ENCODE results near the gene RAB6B. TPM values are rescaled to one million over a fixed set of nuclear protein-coding genes. Genes with fewer than 3 reads are reported as not detected.
"Not testable (repeated sequence)": the region's sequence is repeated elsewhere in the genome, so short reads cannot be mapped to it uniquely, and the experiment has no call there.

The RAB6B gene
- total and polyA plus RNA-seq, 5 donors: 23.6 to 48.1 (median 34.8) TPM

GRCh38 chr3:133792171-133792763 lies 103.4 kb downstream of the RAB6B start:
- no peak overlapping the region for H3K27ac ChIP-seq (ENCODE audit: low read length)
- intact Hi-C loops (cut with DNase I): no loop called here
- no peaks in the 10 kb centered on the region for H3K9me3 ChIP-seq (ENCODE audit: control insufficient read depth, low read length)
- DNase-seq: no peak
- no peaks in the 10 kb centered on the region for H3K4me1 ChIP-seq (ENCODE audit: control insufficient read depth, insufficient read depth, low read length)
- ATAC-seq: no peak
- 53% methylated on average over 9 of the region's 9 CpGs for WGBS
- H3K27me3 ChIP-seq (ENCODE audit: control insufficient read depth, insufficient read depth): no peaks in the 10 kb centered on the region
- H3K4me3 ChIP-seq (ENCODE audit: low read length): no peak overlapping the region

- H3K9me3 ChIP-seq (ENCODE audit: control insufficient read depth, low read length): no peaks in the 10 kb centered on the region
- intact Hi-C loops (cut with DNase I): no loop called here
- no peak overlapping the region for H3K4me3 ChIP-seq (ENCODE audit: low read length)
- ATAC-seq (no peak), DNase-seq (no peak)
- no peaks in the 10 kb centered on the region for H3K4me1 ChIP-seq (ENCODE audit: control insufficient read depth, insufficient read depth, low read length)
- no peaks in the 10 kb centered on the region for H3K27me3 ChIP-seq (ENCODE audit: control insufficient read depth, insufficient read depth)
- WGBS: 80% methylated on average over 2 of the region's 2 CpGs
- H3K27ac ChIP-seq (ENCODE audit: low read length): no peak overlapping the region
Measured at GRCh38 chr3:133788024-133788423, 107.7 kb downstream of the RAB6B start.

DNA sequence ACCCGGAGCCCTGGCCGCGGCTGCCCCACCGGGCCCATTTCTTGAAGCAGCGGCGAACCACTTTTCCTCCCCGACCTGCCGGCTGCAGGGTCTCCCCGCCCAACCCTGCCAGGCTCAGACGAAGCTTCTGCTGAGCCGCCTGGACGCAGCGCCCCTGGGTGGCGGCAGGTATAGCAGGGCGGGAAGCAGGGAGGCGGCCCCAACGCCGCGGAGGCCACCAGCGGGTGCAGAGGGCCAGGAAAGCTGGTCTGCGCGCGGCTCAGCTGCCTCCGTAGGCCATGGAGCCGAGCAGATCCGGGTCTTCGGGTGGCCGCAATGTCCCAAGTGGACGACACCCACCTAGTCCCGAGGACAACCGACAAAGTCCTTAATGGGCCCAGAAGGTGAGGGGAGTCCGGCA lies 111.9 kb downstream of the RAB6B start:
- intact Hi-C loops (cut with DNase I): no loop called here
- WGBS: 35% methylated on average over 32 of the region's 32 CpGs
- ATAC-seq (no peak), DNase-seq (peak in 1 of 3 donors; percentile 45)
- Histone ChIP-seq H3K27ac (ENCODE audit: low read length) (no peak overlapping the region), H3K4me1 (ENCODE audit: control insufficient read depth, insufficient read depth, low read length) (no peaks in the 10 kb centered on the region), H3K4me3 (ENCODE audit: low read length) (no peak overlapping the region), H3K27me3 (ENCODE audit: control insufficient read depth, insufficient read depth) (no peaks in the 10 kb centered on the region), H3K9me3 (ENCODE audit: control insufficient read depth, low read length) (no peaks in the 10 kb centered on the region)

DNA sequence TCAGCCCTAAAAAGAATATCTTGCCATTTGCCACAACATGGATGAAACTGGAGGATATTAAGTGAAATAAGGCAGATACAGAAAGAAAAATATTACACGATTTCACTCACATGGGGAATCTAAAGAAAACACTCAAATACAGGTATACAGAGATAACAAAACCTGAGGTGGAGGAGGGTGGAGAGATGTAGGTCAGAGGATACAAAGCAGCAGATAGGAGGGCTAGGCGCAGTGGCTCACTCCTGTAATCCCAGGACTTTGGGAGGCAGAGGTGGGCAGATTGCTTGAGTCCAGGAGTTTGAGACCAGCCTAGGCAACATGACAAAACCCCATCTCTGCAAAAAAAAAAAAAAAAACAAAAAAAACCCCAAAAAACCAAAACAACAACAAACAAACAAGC lies 113.2 kb downstream of the RAB6B start:
- no peak for ATAC-seq
- no peak for DNase-seq
- Histone ChIP-seq H3K4me1 (ENCODE audit: control insufficient read depth, insufficient read depth, low read length) (no peaks in the 10 kb centered on the region), H3K4me3 (ENCODE audit: low read length) (no peak overlapping the region), H3K27me3 (ENCODE audit: control insufficient read depth, insufficient read depth) (no peaks in the 10 kb centered on the region), H3K27ac (ENCODE audit: low read length) (no peak overlapping the region), H3K9me3 (ENCODE audit: control insufficient read depth, low read length) (no peaks in the 10 kb centered on the region)
- intact Hi-C loops (cut with DNase I): no loop called here
- 87% methylated on average over 2 of the region's 2 CpGs for WGBS

GRCh38 chr3:133781570-133781969 lies 114.1 kb downstream of the RAB6B start:
- H3K27ac ChIP-seq (ENCODE audit: low read length): no peak overlapping the region
- H3K4me3 ChIP-seq (ENCODE audit: low read length): no peak overlapping the region
- no peaks in the 10 kb centered on the region for H3K4me1 ChIP-seq (ENCODE audit: control insufficient read depth, insufficient read depth, low read length)
- H3K27me3 ChIP-seq (ENCODE audit: control insufficient read depth, insufficient read depth): no peaks in the 10 kb centered on the region
- intact Hi-C loops (cut with DNase I): no loop called here
- H3K9me3 ChIP-seq (ENCODE audit: control insufficient read depth, low read length): no peaks in the 10 kb centered on the region
- no peak for ATAC-seq
- DNase-seq: no peak

DNA sequence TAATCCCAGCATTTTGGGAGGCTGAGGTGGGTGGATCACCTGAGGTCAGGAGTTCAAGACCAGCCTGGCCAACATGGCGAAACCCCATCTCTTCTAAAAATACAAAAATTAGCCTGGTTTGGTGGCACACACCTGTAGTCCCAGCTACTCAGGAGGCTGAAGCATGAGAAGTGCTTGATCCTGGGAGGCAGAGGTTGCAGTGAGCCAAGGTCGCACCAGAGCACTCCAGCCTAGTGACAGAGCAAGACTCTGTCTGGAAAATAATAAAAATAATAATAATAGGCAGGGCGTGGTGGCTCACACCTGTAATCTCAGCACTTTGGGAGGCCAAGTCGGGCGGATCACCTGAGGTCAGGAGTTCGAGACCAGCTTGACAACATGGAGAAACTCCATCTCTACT lies 114.9 kb downstream of the RAB6B start:
- ATAC-seq; H3K27ac ChIP-seq (ENCODE audit: low read length); H3K27me3 ChIP-seq (ENCODE audit: control insufficient read depth, insufficient read depth); H3K4me1 ChIP-seq (ENCODE audit: control insufficient read depth, insufficient read depth, low read length); intact Hi-C loops (cut with DNase I); DNase-seq; H3K4me3 ChIP-seq (ENCODE audit: low read length); H3K9me3 ChIP-seq (ENCODE audit: control insufficient read depth, low read length): not testable (repeated sequence)
- WGBS: 87% methylated on average over 6 of the region's 6 CpGs

- intact Hi-C loops (cut with DNase I): no loop called here
- WGBS: 43% methylated on average over 4 of the region's 4 CpGs
- ATAC-seq: no peak
Measured at GRCh38 chr3:133779626-133780203, 116.0 kb downstream of the RAB6B start.

GRCh38 chr3:133777807-133778568 lies 117.7 kb downstream of the RAB6B start:
- no peaks in the 10 kb centered on the region for H3K9me3 ChIP-seq (ENCODE audit: control insufficient read depth, low read length)
- H3K27me3 ChIP-seq (ENCODE audit: control insufficient read depth, insufficient read depth): no peaks in the 10 kb centered on the region
- ATAC-seq (no peak), DNase-seq (no peak)
- no peaks in the 10 kb centered on the region for H3K4me1 ChIP-seq (ENCODE audit: control insufficient read depth, insufficient read depth, low read length)
- WGBS: 84% methylated on average over 8 of the region's 8 CpGs
- H3K27ac ChIP-seq (ENCODE audit: low read length): no peak overlapping the region
- intact Hi-C loops (cut with DNase I): no loop called here
- H3K4me3 ChIP-seq (ENCODE audit: low read length): no peak overlapping the region

More at GRCh38 chr3:133779626-133780203, 116.0 kb downstream of the RAB6B start:
- no peak overlapping the region for H3K4me3 ChIP-seq (ENCODE audit: low read length)
- H3K4me1 ChIP-seq (ENCODE audit: control insufficient read depth, insufficient read depth, low read length): no peaks in the 10 kb centered on the region
- no peaks in the 10 kb centered on the region for H3K27me3 ChIP-seq (ENCODE audit: control insufficient read depth, insufficient read depth)
- H3K9me3 ChIP-seq (ENCODE audit: control insufficient read depth, low read length): no peaks in the 10 kb centered on the region
- no peak overlapping the region for H3K27ac ChIP-seq (ENCODE audit: low read length)
- no peak for DNase-seq

GRCh38 chr3:133776794-133777438 lies 118.8 kb downstream of the RAB6B start:
- H3K27ac ChIP-seq (ENCODE audit: low read length): no peak overlapping the region
- DNase-seq (no peak), ATAC-seq (no peak)
- intact Hi-C loops (cut with DNase I): no loop called here
- H3K27me3 ChIP-seq (ENCODE audit: control insufficient read depth, insufficient read depth): no peaks in the 10 kb centered on the region
- H3K4me3 ChIP-seq (ENCODE audit: low read length): no peak overlapping the region
- no peaks in the 10 kb centered on the region for H3K4me1 ChIP-seq (ENCODE audit: control insufficient read depth, insufficient read depth, low read length)
- H3K9me3 ChIP-seq (ENCODE audit: control insufficient read depth, low read length): no peaks in the 10 kb centered on the region
- WGBS: 94% methylated on average over 7 of the region's 7 CpGs

DNA sequence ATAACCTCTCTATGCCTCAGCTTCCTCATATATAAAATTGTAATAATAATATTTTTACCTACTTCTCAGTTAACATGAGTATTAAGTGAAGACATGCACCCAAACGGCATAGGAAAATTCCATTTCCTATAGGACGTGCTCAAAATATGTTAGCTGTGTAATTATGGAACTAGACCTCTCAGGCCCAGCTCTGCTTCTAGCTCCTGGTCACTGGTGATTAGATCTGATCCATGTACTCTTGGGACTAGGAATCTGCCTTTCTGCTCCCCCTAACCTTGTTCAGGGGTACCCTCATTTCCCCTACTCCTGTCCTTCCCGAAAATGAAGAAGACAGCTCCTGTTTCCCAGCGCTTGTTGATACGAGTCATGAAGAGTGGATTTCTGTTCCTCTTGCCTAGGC lies 119.8 kb downstream of the RAB6B start:
- Histone ChIP-seq H3K4me3 (ENCODE audit: low read length) (no peak overlapping the region), H3K9me3 (ENCODE audit: control insufficient read depth, low read length) (no peaks in the 10 kb centered on the region), H3K27ac (ENCODE audit: low read length) (no peak overlapping the region), H3K4me1 (ENCODE audit: control insufficient read depth, insufficient read depth, low read length) (no peaks in the 10 kb centered on the region), H3K27me3 (ENCODE audit: control insufficient read depth, insufficient read depth) (no peaks in the 10 kb centered on the region)
- DNase-seq (no peak), ATAC-seq (no peak)
- 96% methylated on average over 5 of the region's 5 CpGs for WGBS
- intact Hi-C loops (cut with DNase I): no loop called here

DNA sequence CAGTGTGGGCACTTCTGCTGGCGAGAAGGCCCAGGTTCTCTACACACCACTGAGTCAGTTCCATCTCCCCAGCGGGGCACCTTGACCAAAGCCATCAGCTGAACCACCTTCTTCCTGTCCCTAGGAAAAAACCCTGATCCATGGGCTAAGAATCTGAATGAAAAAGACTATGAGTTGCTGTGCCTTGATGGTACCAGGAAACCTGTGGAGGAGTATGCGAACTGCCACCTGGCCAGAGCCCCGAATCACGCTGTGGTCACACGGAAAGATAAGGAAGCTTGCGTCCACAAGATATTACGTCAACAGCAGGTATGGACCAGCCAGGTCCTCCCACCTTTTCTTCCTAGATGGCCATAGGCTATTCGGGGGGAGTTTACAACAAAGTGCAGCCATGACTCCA lies 120.4 kb downstream of the RAB6B start:
- Histone ChIP-seq H3K4me1 (ENCODE audit: control insufficient read depth, insufficient read depth, low read length) (no peaks in the 10 kb centered on the region), H3K9me3 (ENCODE audit: control insufficient read depth, low read length) (no peaks in the 10 kb centered on the region), H3K27ac (ENCODE audit: low read length) (no peak overlapping the region), H3K4me3 (ENCODE audit: low read length) (no peak overlapping the region), H3K27me3 (ENCODE audit: control insufficient read depth, insufficient read depth) (no peaks in the 10 kb centered on the region)
- WGBS: 95% methylated on average over 9 of the region's 9 CpGs
- DNase-seq (no peak), ATAC-seq (no peak)
- intact Hi-C loops (cut with DNase I): no loop called here
